ENCODE results near the gene FAM163B.

Gene FAM163B

GRCh38 chr9:133603135-133603927 is 5.9 kb downstream of the FAM163B start:
- H3K27ac ChIP-seq (ENCODE audit: low read length), result no peak overlapping the region
- H3K9ac ChIP-seq (ENCODE audit: low read depth, low read length), result no peak overlapping the region
- no peak overlapping the region for H3K4me3 ChIP-seq (ENCODE audit: low read length)
- no peaks in the 10 kb centered on the region; the same call in 1 of the 2 replicates for H3K4me1 ChIP-seq (ENCODE audit: insufficient read depth, low read length)
- H3K27me3 ChIP-seq (ENCODE audit: insufficient read depth, low read length), result peaks cover 21% of the 10 kb centered on the region
- no peaks in the 10 kb centered on the region for H3K9me3 ChIP-seq (ENCODE audit: insufficient read depth, low read depth, low read length)
- H3K36me3 ChIP-seq (ENCODE audit: insufficient read depth, low read depth, low read length), result no peaks in the 10 kb centered on the region

DNA sequence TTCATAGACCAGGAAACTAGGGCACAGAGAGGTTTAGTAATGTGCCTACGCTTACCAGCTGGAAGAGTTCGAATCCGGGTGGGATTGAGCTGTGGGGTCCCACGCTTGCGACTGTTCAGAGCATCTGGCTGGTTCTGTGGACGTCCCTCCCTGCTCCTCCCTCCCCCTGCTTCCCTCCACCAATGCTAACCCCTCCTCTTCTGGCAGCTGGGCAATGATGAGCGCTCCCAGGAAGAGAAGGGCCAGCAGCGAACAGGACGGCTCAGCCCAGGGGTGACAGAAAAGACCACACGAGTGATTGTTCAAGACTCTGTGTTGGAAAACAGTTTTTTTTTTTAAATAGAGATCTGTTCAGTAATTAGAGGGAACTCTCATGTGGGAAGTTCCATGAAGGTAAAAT is 6.9 kb downstream of the FAM163B start:
- Histone ChIP-seq H3K4me1 (ENCODE audit: insufficient read depth, low read length) (no peaks in the 10 kb centered on the region; the same call in 1 of the 2 replicates), H3K9me3 (ENCODE audit: insufficient read depth, low read depth, low read length) (peaks cover 8% of the 10 kb centered on the region), H3K27ac (ENCODE audit: low read length) (no peak overlapping the region), H3K36me3 (ENCODE audit: insufficient read depth, low read depth, low read length) (no peaks in the 10 kb centered on the region), H3K27me3 (ENCODE audit: insufficient read depth, low read length) (peaks cover 10% of the 10 kb centered on the region), H3K4me3 (ENCODE audit: low read length) (no peak overlapping the region), H3K9ac (ENCODE audit: low read depth, low read length) (no peak overlapping the region)

DNA sequence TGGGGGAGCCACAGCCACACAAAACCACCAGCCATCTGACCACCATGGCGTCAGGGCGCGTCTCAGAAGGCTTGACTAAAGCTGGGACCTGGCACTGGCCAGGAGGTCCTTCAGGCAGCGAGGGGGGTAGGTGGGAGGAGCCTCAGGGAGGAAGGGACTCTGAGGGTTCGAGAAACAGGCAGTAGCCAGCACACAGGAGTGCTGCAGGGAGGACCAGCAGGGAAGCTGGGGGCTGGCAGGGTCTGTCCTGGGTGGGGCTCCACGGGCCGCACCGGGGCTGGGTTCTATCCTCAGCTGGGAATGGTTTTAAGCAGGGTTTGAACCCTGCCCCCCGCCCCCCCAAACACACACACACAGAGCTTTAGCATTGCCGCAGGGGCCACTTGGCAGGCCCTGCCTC is 7.4 kb downstream of the FAM163B start:
- peaks cover 5% of the 10 kb centered on the region for H3K27me3 ChIP-seq (ENCODE audit: insufficient read depth, low read length)
- H3K9me3 ChIP-seq (ENCODE audit: insufficient read depth, low read depth, low read length), result peaks cover 14% of the 10 kb centered on the region
- no peaks in the 10 kb centered on the region; the same call in 1 of the 2 replicates for H3K4me1 ChIP-seq (ENCODE audit: insufficient read depth, low read length)
- H3K27ac ChIP-seq (ENCODE audit: low read length), result no peak overlapping the region
- H3K4me3 ChIP-seq (ENCODE audit: low read length), result no peak overlapping the region
- H3K9ac ChIP-seq (ENCODE audit: low read depth, low read length), result no peak overlapping the region
- H3K36me3 ChIP-seq (ENCODE audit: insufficient read depth, low read depth, low read length), result no peaks in the 10 kb centered on the region

GRCh38 chr9:133600739-133601138 is 8.4 kb downstream of the FAM163B start:
- Histone ChIP-seq H3K4me3 (ENCODE audit: low read length) (no peak overlapping the region), H3K9ac (ENCODE audit: low read depth, low read length) (no peak overlapping the region), H3K4me1 (ENCODE audit: insufficient read depth, low read length) (no peaks in the 10 kb centered on the region; the same call in 1 of the 2 replicates), H3K27me3 (ENCODE audit: insufficient read depth, low read length) (no peaks in the 10 kb centered on the region), H3K9me3 (ENCODE audit: insufficient read depth, low read depth, low read length) (peaks cover 18% of the 10 kb centered on the region), H3K36me3 (ENCODE audit: insufficient read depth, low read depth, low read length) (no peaks in the 10 kb centered on the region), H3K27ac (ENCODE audit: low read length) (no peak overlapping the region)

DNA sequence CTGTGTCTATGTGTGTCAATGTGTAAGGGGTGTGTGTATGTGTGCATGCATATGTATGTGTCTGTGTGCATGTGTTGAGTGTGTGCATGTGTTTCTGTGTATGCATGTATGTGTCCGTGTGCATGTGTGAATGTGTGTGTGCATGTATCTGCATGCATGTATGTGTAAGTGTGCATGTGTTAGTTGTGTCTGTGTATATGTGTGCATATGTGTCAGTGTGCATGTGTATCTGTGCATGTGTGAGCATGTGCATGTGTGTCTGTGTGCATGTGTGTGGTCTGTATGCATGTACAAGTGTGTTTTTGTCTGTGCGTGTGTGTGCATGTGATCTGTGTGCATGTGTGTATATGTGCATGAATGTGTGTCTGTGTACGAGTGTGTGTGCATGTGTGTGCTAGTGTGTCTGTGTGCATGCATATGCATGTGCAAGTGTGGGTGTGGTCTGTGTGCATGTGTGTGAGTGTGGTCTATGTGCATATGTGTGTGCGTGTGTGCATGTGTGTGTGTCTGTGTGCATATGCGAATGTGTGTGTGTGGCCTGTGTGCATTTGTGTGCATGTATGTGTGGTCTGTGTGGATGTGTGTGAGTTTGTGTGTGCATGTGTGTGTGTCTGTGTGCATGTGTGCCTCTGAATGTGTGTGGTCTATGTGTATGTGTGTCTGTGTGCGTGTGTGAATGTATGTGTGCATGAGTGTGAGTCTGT is 9.6 kb downstream of the FAM163B start:
- no peak overlapping the region for H3K9ac ChIP-seq (ENCODE audit: low read depth, low read length)
- H3K4me3 ChIP-seq (ENCODE audit: low read length), result no peak overlapping the region
- H3K9me3 ChIP-seq (ENCODE audit: insufficient read depth, low read depth, low read length), result peaks cover 18% of the 10 kb centered on the region
- no peaks in the 10 kb centered on the region for H3K27me3 ChIP-seq (ENCODE audit: insufficient read depth, low read length)
- no peaks in the 10 kb centered on the region; the same call in 1 of the 2 replicates for H3K4me1 ChIP-seq (ENCODE audit: insufficient read depth, low read length)
- H3K27ac ChIP-seq (ENCODE audit: low read length), result no peak overlapping the region
- no peaks in the 10 kb centered on the region for H3K36me3 ChIP-seq (ENCODE audit: insufficient read depth, low read depth, low read length)

GRCh38 chr9:133598978-133599377 is 10.2 kb downstream of the FAM163B start:
- Histone ChIP-seq H3K4me3 (ENCODE audit: low read length) (no peak overlapping the region), H3K27me3 (ENCODE audit: insufficient read depth, low read length) (no peaks in the 10 kb centered on the region), H3K9me3 (ENCODE audit: insufficient read depth, low read depth, low read length) (peaks cover 18% of the 10 kb centered on the region), H3K9ac (ENCODE audit: low read depth, low read length) (no peak overlapping the region), H3K4me1 (ENCODE audit: insufficient read depth, low read length) (no peaks in the 10 kb centered on the region; the same call in 1 of the 2 replicates), H3K36me3 (ENCODE audit: insufficient read depth, low read depth, low read length) (no peaks in the 10 kb centered on the region), H3K27ac (ENCODE audit: low read length) (no peak overlapping the region)

- Histone ChIP-seq H3K36me3 (ENCODE audit: insufficient read depth, low read depth, low read length) (no peaks in the 10 kb centered on the region), H3K27ac (ENCODE audit: low read length) (no peak overlapping the region), H3K27me3 (ENCODE audit: insufficient read depth, low read length) (no peaks in the 10 kb centered on the region), H3K4me3 (ENCODE audit: low read length) (no peak overlapping the region), H3K9ac (ENCODE audit: low read depth, low read length) (no peak overlapping the region), H3K4me1 (ENCODE audit: insufficient read depth, low read length) (no peaks in the 10 kb centered on the region), H3K9me3 (ENCODE audit: insufficient read depth, low read depth, low read length) (peaks cover 18% of the 10 kb centered on the region)
These were observed 11.8 kb downstream of the FAM163B start for GRCh38 chr9:133597316-133597957.

GRCh38 chr9:133595910-133596309 is 13.3 kb downstream of the FAM163B start:
- no peaks in the 10 kb centered on the region for H3K36me3 ChIP-seq (ENCODE audit: insufficient read depth, low read depth, low read length)
- H3K27me3 ChIP-seq (ENCODE audit: insufficient read depth, low read length), result no peaks in the 10 kb centered on the region
- no peaks in the 10 kb centered on the region for H3K4me1 ChIP-seq (ENCODE audit: insufficient read depth, low read length)

DNA sequence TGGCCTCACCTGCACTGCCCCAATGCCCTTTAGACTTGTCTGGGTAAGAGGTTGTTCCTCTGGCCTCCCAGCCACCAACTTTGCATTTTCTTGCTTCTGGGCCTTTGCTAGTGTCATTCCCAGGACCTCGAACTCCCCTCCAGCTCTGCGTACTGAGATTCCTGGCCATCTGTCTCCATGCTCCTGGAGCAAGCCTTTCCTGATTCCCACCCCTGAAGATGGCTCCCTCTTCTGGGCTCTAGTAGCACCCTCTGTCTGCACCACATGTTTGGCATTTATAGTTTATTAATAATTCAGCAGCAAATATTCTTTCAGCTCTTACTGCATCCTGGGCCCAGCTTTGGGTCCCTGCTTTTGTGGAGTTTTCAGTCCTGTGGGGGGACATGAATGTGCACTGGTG is 14.9 kb downstream of the FAM163B start:
- peaks cover 18% of the 10 kb centered on the region for H3K9me3 ChIP-seq (ENCODE audit: insufficient read depth, low read depth, low read length)
- no peaks in the 10 kb centered on the region for H3K36me3 ChIP-seq (ENCODE audit: insufficient read depth, low read depth, low read length)
- no peaks in the 10 kb centered on the region for H3K4me1 ChIP-seq (ENCODE audit: insufficient read depth, low read length)
- no peak overlapping the region for H3K27ac ChIP-seq (ENCODE audit: low read length)
- no peaks in the 10 kb centered on the region for H3K27me3 ChIP-seq (ENCODE audit: insufficient read depth, low read length)
- H3K9ac ChIP-seq (ENCODE audit: low read depth, low read length), result no peak overlapping the region
- no peak overlapping the region for H3K4me3 ChIP-seq (ENCODE audit: low read length)

More at GRCh38 chr9:133595910-133596309, 13.3 kb downstream of the FAM163B start:
- H3K4me3 ChIP-seq (ENCODE audit: low read length), result no peak overlapping the region
- H3K27ac ChIP-seq (ENCODE audit: low read length), result no peak overlapping the region
- H3K9me3 ChIP-seq (ENCODE audit: insufficient read depth, low read depth, low read length), result peaks cover 18% of the 10 kb centered on the region
- no peak overlapping the region for H3K9ac ChIP-seq (ENCODE audit: low read depth, low read length)

DNA sequence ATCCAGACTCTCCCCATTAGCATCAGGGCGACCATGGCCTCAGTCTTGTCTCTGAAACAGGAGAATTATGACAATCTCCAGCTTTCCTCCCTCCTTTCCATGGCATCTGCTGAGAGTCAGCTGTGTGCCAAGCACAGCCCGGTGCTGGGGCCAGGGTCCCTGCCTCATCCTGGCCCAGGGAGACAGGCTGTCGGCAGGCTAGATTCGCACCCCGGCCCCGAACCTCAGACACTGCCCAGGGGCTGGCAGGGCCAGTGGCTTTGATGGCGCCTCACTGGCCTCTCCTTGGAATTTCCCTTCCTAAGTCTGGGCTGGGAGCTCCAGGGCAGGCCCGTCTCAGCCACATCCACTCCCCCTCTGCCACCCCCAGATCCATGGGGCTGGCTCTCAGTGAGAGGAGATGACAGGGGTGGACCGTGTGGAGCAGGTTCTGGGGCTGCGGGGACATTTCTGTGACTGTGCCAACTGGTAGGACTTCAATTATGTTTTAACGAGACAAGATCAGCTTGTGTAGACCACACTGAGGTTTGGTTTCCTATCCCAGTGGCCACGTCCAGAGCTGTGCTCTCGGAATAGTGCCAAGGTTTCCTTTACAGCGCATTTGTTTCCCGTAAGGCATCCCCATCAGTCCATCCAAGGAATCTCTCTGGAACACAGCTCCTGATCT is 15.5 kb downstream of the FAM163B start:
- Histone ChIP-seq H3K4me1 (ENCODE audit: insufficient read depth, low read length) (no peaks in the 10 kb centered on the region), H3K9me3 (ENCODE audit: insufficient read depth, low read depth, low read length) (peaks cover 18% of the 10 kb centered on the region), H3K9ac (ENCODE audit: low read depth, low read length) (no peak overlapping the region), H3K27ac (ENCODE audit: low read length) (no peak overlapping the region), H3K36me3 (ENCODE audit: insufficient read depth, low read depth, low read length) (no peaks in the 10 kb centered on the region), H3K4me3 (ENCODE audit: low read length) (no peak overlapping the region), H3K27me3 (ENCODE audit: insufficient read depth, low read length) (no peaks in the 10 kb centered on the region)

DNA sequence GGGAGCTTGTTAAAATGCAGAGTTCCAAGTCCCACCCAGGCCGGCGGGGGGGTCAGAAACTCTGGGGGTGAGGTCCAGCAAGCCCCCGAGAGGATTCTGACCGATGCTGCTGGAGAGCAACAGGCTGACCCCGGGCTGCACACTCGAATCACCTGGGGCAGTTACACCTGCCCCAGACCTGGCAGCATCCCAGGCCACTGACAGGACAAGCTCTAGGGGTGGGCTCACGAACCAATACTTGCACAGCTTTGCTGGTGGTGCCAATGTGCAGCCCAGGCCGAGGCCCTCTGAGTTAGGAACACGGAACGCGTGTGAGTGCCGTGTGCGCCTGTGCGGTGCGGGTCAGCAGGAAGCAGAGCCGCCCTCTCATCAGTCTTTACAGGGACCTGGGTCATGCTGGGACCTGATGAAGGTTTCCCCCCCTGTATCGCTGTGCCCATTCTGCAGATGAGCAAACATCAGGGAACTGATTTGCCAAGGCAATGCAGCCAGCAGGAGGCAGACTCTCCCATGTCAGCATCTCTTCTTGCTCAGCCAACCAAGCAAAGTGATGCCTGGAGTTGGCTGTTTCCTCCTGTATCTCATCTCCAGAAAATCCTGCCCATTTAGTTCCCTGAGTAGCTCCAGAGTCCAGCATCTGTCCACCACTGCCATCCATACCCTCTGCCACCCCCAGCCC is 16.3 kb downstream of the FAM163B start:
- Histone ChIP-seq H3K4me3 (ENCODE audit: low read length) (no peak overlapping the region), H3K4me1 (ENCODE audit: insufficient read depth, low read length) (no peaks in the 10 kb centered on the region), H3K27ac (ENCODE audit: low read length) (no peak overlapping the region), H3K27me3 (ENCODE audit: insufficient read depth, low read length) (no peaks in the 10 kb centered on the region), H3K36me3 (ENCODE audit: insufficient read depth, low read depth, low read length) (no peaks in the 10 kb centered on the region), H3K9me3 (ENCODE audit: insufficient read depth, low read depth, low read length) (peaks cover 19% of the 10 kb centered on the region), H3K9ac (ENCODE audit: low read depth, low read length) (no peak overlapping the region)

All from iPS-20b (cell line).